Esophagus squamous epithelium (tissue), 5 donors: ENCODE measurements around the gene ALG1. TPM values are rescaled to one million over a fixed set of nuclear protein-coding genes. Genes with fewer than 3 reads are reported as not detected.
"Not testable (repeated sequence)": the region's sequence is repeated elsewhere in the genome, so short reads cannot be mapped to it uniquely, and the experiment has no call there.

Experiments
- DNase-seq: peaks from one replicate; lab custom pipeline; 2025; lab: John Stamatoyannopoulos, UW
- H3K27ac ChIP-seq, 4 donors: fragments of 200-600 bp; sonication (generic); one replicate each; pipeline ENCODE4 v1.5.1; 2016 to 2019; ENCODE audit warnings: mild to moderate bottlenecking in 1 of 4
- H3K27me3 ChIP-seq, 4 donors: fragments of 200-600 bp; sonication (generic); 1 replicate in 3 of 4; 2 replicates in 1 of 4; pipeline versions ENCODE4 v1.5.1 to v1.6.0; 2017 to 2021; ENCODE audit warnings: antibody characterized with exemption in 1 of 4
- H3K36me3 ChIP-seq, 3 donors: fragments of 200-600 bp; sonication (generic); one replicate each; pipeline ENCODE4 v1.5.1; 2016 to 2019
- H3K4me1 ChIP-seq, 3 donors: fragments of 200-600 bp; sonication (generic); one replicate each; pipeline ENCODE4 v1.5.1; 2017 to 2019
- H3K4me3 ChIP-seq, 4 donors: fragments of 200-600 bp; sonication (generic); 1 replicate in 3 of 4; 2 replicates in 1 of 4; pipeline ENCODE4 v1.5.1; 2016 to 2019; ENCODE audit warnings: mild to moderate bottlenecking in 2 of 4, moderate library complexity in 1 of 4
- H3K9me3 ChIP-seq, 3 donors: fragments of 200-600 bp; sonication (generic); one replicate each; pipeline ENCODE4 v1.5.1; 2016 to 2019
- CTCF ChIP-seq, 6 experiments: fragments of 450-650 bp in 4 of 6; fragments of 200-600 bp in 2 of 6; sonication (generic) in 2 of 6; IDR thresholded peaks; one replicate each; pipeline ENCODE4 v1.5.1; 2016 to 2019; ENCODE audit warnings: antibody characterized with exemption in 6 of 6, mild to moderate bottlenecking in 4 of 6, moderate library complexity in 4 of 6
- POLR2A ChIP-seq, 4 donors: fragments of 450-650 bp; IDR thresholded peaks; one replicate each; pipeline ENCODE4 v1.6.1; 2017; ENCODE audit warnings: antibody characterized with exemption in 4 of 4, mild to moderate bottlenecking in 4 of 4, moderate library complexity in 3 of 4
- WGBS, 2 donors: methylation state at CpG; one replicate each; pipeline ENCODE4 v1.1.5; 2018; 5-methylcytosine and 5-hydroxymethylcytosine counted together
- intact Hi-C: fragments of 100-400 bp; cut with DNase I; formaldehyde crosslinking; loops from one replicate; pipeline ENCODE4 v1.15.0; 2022
- total RNA-seq, 4 donors: library from RNA; depleted of rRNA; stranded (reverse); fragments of >200 nt; gene quantifications; one replicate each; pipeline ENCODE4 v1.1.0, GENCODE V29; 2016
- donor health status: DM: yes; HTN: yes; CAD: no.

ALG1 gene
- total RNA-seq, 4 donors from 2014 or later = 14.9 to 18.7 (median 16.5) TPM

GRCh38 chr16:5036228-5037156 is 35.2 kb upstream of the ALG1 start:
- TF ChIP-seq CTCF (IDR thresholded peaks at IDR 0.05) = no peak
- Histone ChIP-seq H3K9me3 (no peaks in the 10 kb centered on the region), H3K4me3 (no peak overlapping the region), H3K36me3 (peaks cover 0 to under 1% (median 0%) of the 10 kb centered on the region in 3 donors), H3K27me3 (peaks cover 0 to 11% (median 0%) of the 10 kb centered on the region in 4 donors), H3K27ac (no peak overlapping the region), H3K4me1 (peaks cover 0 to 32% (median 14%) of the 10 kb centered on the region in 3 donors)
- 32 to 35% methylated on average over 10 to 12 of the region's 12 CpGs for WGBS, 2 donors
- DNase-seq = no peak
- intact Hi-C loops = no loop called here

GRCh38 chr16:5040451-5040850 is 31.2 kb upstream of the ALG1 start:
- WGBS, 2 donors = 41 to 63% methylated on average over 7 of the region's 7 CpGs
- Histone ChIP-seq H3K9me3 (no peaks in the 10 kb centered on the region), H3K4me3 (no peak overlapping the region), H3K27me3 (peaks cover 0 to 19% (median 0%) of the 10 kb centered on the region in 4 donors), H3K4me1 (no peaks in the 10 kb centered on the region), H3K27ac (no peak overlapping the region), H3K36me3 (no peaks in the 10 kb centered on the region)
- TF ChIP-seq POLR2A (IDR thresholded peaks at IDR 0.05) = no peak
- TF ChIP-seq CTCF (IDR thresholded peaks at IDR 0.05) = no peak
- DNase-seq = no peak
- intact Hi-C loops = no loop called here

GRCh38 chr16:5041600-5042133 is 30.0 kb upstream of the ALG1 start:
- intact Hi-C loops = no loop called here
- DNase-seq = no peak
- 49 to 63% methylated on average over 12 of the region's 12 CpGs for WGBS, 2 donors

GRCh38 chr16:5042574-5043171 is 29.0 kb upstream of the ALG1 start:
- H3K36me3 ChIP-seq = no peaks in the 10 kb centered on the region
- WGBS, 2 donors = 57 to 68% methylated on average over 13 to 14 of the region's 14 CpGs
- H3K4me1 ChIP-seq = no peaks in the 10 kb centered on the region
- H3K4me3 ChIP-seq = no peak overlapping the region
- H3K27ac ChIP-seq = no peak overlapping the region
- intact Hi-C loops = no loop called here
- H3K9me3 ChIP-seq = no peaks in the 10 kb centered on the region
- no peak for DNase-seq
- TF ChIP-seq CTCF (IDR thresholded peaks at IDR 0.05) = no peak
- no peak for TF ChIP-seq POLR2A (IDR thresholded peaks at IDR 0.05)
- peaks cover 0 to 19% (median 0%) of the 10 kb centered on the region in 4 donors for H3K27me3 ChIP-seq

More at GRCh38 chr16:5041600-5042133, 30.0 kb upstream of the ALG1 start:
- no peaks in the 10 kb centered on the region for H3K36me3 ChIP-seq
- H3K9me3 ChIP-seq = no peaks in the 10 kb centered on the region
- H3K4me3 ChIP-seq = no peak overlapping the region
- H3K27me3 ChIP-seq = peaks cover 0 to 19% (median 0%) of the 10 kb centered on the region in 4 donors
- no peak overlapping the region for H3K27ac ChIP-seq
- H3K4me1 ChIP-seq = no peaks in the 10 kb centered on the region
- no peak for TF ChIP-seq POLR2A (IDR thresholded peaks at IDR 0.05)

GRCh38 chr16:5044011-5044540 is 27.6 kb upstream of the ALG1 start:
- intact Hi-C loops = no loop called here
- Histone ChIP-seq H3K36me3 (no peaks in the 10 kb centered on the region), H3K4me3 (no peak overlapping the region), H3K27ac (no peak overlapping the region), H3K9me3 (no peaks in the 10 kb centered on the region), H3K27me3 (peaks cover 0 to 19% (median 0%) of the 10 kb centered on the region in 4 donors), H3K4me1 (no peaks in the 10 kb centered on the region)
- TF ChIP-seq CTCF (IDR thresholded peaks at IDR 0.05) (no peak), POLR2A (IDR thresholded peaks at IDR 0.05) (no peak)
- WGBS, 2 donors = 95 to 98% methylated on average over 3 to 7 of the region's 8 CpGs
- DNase-seq = no peak

- intact Hi-C loops, DNase-seq: not testable (repeated sequence)
- WGBS, 2 donors = 72 to 88% methylated on average over 8 to 11 of the region's 11 CpGs
Observed at GRCh38 chr16:5044581-5044980, 27.1 kb upstream of the ALG1 start.

More at GRCh38 chr16:5044581-5044980, 27.1 kb upstream of the ALG1 start:
- not testable (repeated sequence) for H3K4me1 ChIP-seq, H3K9me3 ChIP-seq, H3K27ac ChIP-seq, H3K4me3 ChIP-seq, H3K36me3 ChIP-seq
- H3K27me3 ChIP-seq = peaks cover 0 to 19% (median 0%) of the 10 kb centered on the region in 4 donors
